HG02623 (cell line): ENCODE data around the gene FBXW11.

ENCODE experiments used
- ATAC-seq: cut with Tn5 transposase; IDR thresholded peaks from one replicate; pipeline ENCODE4 v1.9.1; 2021; ENCODE audit warnings: moderate library complexity; ENCODE audit not compliant: unreplicated experiment

Gene FBXW11

DNA sequence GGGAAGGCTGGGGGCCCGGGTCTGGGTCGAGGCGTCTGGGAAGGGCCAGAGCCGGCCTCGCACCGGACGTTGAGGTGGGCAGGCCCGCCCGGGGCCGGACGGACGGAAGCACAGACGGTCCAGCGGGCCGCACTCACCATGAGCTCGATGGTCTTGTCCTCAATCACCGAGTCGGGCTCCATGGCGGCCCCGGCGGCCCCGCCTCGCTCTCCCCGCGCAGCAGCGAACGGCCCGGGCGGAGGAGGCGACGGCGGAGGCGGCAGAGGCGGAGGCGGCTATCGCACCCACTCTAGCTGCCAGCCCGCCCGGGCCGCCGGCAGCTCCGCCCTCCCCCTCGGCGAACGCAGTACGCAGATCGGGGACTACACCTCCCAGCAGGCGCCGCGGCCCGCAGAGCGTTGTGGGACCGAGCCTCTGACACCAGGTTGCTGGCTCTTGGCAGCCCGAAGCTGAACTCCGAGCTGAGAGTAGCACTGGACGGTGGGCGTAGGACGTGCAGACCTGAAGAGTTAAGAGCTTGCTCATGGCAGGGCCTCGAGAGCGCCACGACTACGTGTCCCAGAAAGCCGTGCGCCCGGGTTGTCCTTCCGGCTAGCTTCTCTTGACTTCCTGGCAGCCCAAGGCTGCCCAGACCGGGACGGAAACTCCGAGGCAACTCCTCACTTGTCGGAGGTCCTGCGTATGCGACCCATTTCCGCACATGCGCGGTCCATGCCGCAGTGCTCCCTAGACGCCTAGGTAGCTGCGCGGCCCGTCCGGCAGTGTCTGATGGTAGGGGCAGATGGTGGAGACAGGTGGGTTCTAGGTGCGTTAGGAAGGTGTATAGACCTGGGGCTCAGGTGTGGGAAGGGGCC is at the start of gene FBXW11:
Gene FBXW11 (minus strand): TSS at position 318 of the 854 bp plus-strand sequence. CDS start 136 bp downstream, at position 182.
- ATAC-seq: peak; percentile 76

GRCh38 chr5:172055996-172056395 is 49.6 kb upstream of the FBXW11 start:
- no peak for ATAC-seq

DNA sequence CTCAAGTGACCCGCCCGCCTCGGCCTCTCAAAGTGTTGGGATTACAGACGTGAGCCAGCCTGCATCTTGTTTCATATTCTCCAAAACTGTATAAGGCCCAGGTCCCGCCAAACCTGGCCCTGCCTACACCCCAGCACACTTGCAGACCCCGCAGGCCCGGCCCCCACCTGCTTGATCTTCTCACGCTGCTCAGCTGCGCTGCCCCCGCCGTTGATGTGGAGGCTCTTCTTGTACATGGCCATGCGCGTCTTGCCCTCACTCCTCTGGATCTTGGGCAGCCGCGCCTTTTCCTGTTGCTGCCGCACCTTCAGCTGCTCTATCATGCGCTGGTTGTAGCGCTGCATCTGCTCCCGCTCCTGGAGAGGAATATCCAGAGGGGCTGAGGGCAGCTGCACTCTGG is 49.0 kb upstream of the FBXW11 start:
- ATAC-seq: no peak

DNA sequence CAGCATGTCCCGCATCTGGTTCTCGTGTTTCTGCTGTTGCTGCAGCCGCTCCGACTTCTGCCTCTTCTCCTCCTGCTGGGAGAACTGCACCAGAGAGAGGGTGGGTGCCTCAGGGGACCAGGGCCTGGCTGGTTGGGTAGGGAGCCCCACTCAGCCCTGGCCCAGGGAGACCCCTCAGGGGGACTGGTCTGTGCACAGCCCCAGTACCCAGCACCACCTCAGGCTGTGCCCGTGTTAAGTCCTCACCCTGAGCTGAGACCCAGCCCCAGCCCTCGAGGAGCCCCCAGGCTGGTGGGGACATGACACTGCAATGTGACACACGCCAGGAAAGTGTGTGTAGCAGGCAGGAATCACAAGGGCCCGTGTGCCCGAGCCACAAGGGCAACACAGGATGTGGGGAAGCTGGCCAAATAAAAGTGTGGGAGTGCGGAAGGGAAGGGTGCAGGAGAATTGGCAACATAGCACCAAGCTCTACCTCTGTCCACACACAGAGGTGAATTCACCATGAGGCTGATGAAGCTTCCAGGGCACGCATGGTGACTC is 48.2 kb upstream of the FBXW11 start:
- no peak for ATAC-seq

DNA sequence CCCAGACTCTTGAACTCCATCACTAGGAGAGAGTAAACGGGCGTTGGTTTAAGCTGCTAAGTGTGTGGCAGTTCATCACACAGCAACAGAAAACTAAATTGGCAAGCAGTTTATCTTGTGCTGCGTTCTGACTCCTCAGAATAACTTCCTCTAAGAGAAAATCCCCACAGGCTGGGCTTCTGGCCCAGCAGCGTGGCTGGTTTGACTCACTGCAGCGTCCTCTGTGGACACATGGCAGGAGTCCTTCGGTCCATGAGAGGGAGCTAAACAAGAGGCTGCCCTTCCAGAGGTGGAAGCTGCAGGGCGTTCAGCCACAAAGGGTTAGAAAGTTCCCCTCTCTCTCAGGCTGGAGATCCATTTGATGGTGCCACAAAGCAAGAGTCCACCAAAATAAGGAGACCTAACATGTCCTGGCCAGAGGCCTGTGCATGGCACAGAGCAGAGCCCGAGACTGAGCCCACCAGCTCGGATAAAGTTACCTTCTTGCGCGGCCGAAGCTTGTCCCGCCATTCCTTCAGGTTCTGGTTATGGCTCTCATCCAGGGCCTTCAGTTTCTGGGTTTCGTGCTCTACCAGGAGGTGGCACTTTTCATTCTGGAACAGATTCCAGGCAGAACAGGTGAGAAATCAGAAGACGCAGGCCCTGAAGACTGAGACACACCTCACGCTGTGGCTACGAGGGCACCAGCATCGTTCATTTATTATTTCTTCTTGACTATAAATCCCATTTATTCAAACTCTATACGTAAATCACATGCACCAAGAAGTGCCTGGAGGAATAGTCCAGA is 46.2 kb upstream of the FBXW11 start:
- no peak for ATAC-seq

- no peak for ATAC-seq
Measured at GRCh38 chr5:172051643-172052339, 45.4 kb upstream of the FBXW11 start.

DNA sequence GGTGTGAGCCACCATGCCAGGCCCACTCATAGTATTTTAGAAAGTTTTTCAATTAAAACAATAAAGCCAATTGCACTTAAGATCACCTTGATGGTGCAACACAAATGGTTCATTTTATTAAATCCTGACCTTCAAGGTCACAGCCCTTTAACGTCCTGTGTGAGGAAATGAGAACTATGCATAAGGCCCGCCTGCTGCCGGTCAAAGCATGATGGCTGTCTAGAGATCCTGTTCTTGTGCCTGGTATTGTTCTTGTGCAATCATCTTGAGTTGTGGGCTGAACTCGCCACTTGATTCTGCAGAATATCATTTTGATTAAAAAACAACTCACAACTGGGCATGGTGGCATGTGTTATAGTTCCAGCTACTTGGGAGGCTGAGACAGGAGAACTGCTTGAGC is 43.6 kb upstream of the FBXW11 start:
- no peak for ATAC-seq

DNA sequence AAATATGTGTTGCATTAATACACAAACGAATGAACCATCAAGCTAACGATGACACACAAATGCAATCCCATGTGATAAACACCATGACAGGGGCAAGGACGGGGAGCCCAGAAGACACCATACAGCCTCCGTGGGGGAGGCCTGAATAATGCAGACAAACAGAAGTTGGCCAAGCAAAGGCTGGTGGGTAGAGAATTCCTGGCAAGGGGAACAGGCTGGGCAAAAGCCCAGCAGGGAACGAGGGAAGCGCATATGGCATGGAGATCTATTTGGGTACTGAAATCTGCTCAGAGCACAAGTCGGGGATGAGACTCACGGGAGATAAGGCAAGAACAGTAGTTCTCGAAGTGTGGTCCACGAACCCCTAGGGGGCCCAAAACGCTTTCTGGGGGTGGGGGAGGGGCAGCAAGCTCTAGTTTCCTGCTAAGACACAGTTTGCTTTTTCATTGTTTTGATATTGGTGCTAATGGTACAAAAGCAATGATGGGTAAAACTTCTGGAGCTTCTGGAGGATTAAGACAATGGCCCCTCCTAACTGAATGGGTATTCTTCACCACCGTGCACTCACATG is 42.9 kb upstream of the FBXW11 start:
- ATAC-seq: no peak

DNA sequence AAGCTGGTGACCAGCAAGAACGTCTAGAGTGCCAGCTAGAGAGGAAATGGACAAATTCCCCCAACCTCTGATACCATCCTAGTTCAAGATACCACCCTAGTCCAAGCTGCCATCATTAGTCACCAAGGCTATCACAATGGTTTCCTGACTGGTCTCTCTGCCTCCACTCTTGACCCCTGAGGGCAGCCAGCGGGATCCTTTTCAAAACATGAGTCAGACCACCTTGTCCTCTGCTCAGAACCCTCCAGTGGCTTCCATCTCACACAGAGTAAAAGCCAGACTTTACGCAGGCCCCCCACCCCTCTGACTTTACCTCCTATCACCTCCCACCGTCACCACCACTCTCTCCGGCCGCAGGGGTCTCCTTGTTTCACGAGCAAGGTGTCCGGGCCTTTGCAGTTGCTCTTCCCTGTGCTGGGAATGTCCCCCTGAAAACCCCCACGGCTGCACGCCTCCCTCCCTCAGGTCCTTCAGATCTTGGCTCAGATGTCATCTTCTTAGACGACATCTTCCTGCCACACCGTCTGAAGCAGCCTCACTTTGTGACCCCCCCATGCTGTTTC is 42.2 kb upstream of the FBXW11 start:
- ATAC-seq: no peak

DNA sequence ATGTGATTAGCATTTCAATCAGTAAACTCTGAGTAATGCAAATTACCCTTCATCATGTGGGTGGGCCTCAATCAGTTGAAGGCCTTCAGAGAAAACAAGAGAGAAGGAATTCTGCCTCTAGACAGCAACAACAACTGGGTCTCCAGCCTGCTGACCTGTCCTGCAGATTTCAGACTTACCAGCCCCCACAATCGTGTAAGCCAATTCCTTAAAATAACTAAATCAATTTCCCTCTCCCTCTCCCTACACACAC is 41.7 kb upstream of the FBXW11 start:
- no peak for ATAC-seq

- no peak for ATAC-seq
Measured at GRCh38 chr5:172046593-172046992, 40.2 kb upstream of the FBXW11 start.

DNA sequence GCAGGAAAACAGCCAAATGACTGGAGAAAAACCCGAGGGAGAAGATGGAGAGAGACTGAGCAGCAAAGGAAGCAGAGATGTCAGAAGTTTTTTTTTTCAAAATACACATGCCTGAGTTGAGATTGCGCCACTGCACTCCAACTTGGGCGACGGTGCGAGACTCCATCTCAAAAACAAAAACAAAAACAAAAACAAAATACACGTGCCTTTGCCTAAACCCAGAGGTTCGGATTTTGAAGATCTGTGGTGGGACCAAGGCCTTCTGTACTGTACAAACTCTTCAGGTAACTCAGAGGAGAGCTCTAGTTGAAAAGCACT is 38.8 kb upstream of the FBXW11 start:
- ATAC-seq: no peak

DNA sequence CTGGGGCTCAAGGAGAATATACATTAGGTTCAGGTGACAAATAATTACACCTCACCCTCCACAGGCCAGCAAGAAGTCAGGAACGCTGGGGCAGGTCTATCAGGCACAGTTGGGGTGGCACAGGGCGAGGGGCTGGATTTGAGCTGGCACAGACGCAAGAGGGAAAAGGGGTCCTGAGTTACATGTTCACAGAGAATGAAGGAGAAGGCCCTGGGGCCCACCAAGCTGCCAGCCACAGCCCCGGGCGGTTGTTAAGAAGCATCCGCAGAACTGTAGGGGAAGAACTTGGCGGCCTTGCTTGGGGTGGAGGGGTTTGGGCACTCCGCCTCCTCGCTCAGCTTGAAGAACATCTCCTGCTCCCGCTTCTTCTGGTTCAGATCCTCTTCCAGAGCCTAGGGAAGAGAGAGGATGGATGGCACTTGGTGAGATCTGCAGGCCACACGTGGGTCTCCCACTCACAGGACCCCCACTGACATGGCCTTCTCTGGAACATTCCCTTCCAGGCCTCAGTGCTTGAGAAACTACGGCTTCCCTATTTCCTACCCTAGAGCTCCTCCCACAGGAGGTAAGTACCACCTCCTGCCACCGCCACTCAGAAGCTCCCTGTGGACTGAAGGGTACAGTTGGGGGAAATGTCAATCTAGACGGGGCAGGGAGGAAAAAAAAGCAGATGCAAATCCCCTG is 38.3 kb upstream of the FBXW11 start:
- ATAC-seq: no peak

DNA sequence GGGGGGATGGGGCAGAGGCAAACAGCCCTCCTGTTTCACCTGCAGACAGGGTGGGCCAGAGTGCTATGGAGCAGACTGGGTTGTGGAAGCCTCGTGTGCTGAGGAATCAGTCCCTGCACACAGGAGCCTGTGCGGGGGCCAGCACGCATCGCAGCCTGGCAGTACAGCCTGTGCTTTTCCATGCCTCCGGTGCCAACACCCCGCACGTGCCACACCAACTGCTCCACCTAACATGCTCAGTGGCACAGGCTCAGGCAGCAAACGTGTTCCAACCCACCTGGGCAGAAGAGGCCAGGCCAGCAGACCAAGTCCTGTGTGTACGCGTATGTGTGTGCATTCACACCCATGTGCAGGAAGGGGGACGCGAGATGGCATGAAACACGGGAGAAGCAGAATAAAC is 37.4 kb upstream of the FBXW11 start:
- no peak for ATAC-seq

DNA sequence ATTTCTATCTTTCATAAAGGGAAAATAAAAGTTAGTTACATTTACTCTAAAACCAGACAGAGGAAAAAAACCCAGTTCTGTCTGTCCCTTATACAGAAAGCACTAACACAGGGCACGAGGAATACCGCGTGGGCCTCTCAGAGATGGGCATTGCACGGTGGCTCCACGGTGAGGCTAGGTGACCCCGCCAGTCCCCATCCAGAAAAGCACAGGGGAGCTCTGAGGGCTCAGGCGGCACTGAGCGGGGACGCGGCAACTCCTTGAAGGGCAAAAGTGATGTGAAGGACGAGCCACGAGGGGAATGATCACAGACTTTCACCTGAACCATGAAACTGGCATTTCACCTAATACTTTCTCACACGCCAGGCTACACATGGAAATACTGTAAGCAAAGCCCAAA is 35.7 kb upstream of the FBXW11 start:
- no peak for ATAC-seq

DNA sequence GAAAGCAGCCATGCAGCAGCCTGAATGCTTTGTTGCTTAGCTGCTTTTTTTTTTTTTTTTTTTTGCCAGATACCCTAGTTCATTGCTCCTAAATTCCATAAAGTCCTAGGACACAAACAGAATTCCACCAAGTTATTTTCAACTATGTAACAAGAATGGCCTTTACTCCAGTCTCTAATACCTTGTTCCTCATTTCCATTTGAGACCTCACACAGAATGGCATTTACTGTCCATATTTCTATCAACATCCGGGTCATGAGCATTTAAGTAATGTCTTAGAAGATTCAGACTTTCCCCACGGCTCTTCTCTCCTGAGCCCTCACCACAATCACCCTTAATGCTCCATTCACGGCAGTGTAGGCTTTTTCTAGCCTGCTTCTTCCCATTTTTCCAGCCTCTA is 31.7 kb upstream of the FBXW11 start:
- no peak for ATAC-seq

- ATAC-seq: peak; percentile 82
Measured at GRCh38 chr5:172035049-172035448, 28.6 kb upstream of the FBXW11 start.

- no peak for ATAC-seq
Measured at GRCh38 chr5:172031894-172032461, 25.5 kb upstream of the FBXW11 start.

- ATAC-seq: no peak
Measured at GRCh38 chr5:172029876-172030275, 23.4 kb upstream of the FBXW11 start.

- no peak for ATAC-seq
Measured at GRCh38 chr5:172028167-172028566, 21.7 kb upstream of the FBXW11 start.
